ENCODE measurements around the gene INAVA. TPM values are rescaled to one million over a fixed set of nuclear protein-coding genes. Genes with fewer than 3 reads are reported as not detected.
A peak's percentile ranks its signal among the peaks of the same experiment; 100 is the strongest.

Gene INAVA
- total and polyA plus RNA-seq, 10 of the 15 experiments (the other 5 are each of a cell fraction or from before 2014, with no cell fraction given), result 3.6 to 15.4 (median 9.5) TPM

DNA sequence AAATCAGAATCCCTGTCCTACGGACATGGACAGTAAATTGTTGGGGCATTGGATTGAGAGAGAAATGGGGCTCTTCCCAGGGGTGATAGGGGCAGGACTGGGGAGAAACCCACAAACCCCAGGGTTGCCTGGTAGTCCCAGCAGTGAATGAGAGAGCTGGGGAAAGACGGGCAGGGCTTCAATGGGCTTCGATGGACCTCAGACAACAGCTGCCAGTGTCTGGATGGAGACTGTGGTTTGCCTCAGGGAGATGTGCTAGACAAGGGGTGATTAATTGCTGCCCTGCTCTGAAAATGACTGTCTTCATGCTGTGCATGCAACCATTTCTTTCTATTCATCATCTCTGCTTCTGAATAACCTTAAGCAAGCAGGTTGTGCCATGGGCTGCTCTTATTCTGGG is 14.5 kb upstream of the INAVA start:
- Histone ChIP-seq H3K4me3 (no peak overlapping the region), H3K9me3 (replicated peaks; ENCODE audit: control insufficient read depth, insufficient read depth, low read length) (no peaks in the 10 kb centered on the region), H3K36me3 (ENCODE audit: control insufficient read depth in 2 of 2, insufficient read depth in 2 of 2, low read length in 1 of 2) (no peaks in the 10 kb centered on the region), H3K4me2 (ENCODE audit: control insufficient read depth, insufficient read depth) (no peak overlapping the region), H3K4me1 (ENCODE audit: control insufficient read depth, insufficient read depth, low read length) (peaks cover 13% of the 10 kb centered on the region), H3K27me3 (replicated peaks in 1 of 2; ENCODE audit: control insufficient read depth in 2 of 2, insufficient read depth in 2 of 2, low read length in 1 of 2) (no peaks in the 10 kb centered on the region), H4K20me1 (ENCODE audit: control insufficient read depth, insufficient read depth) (no peaks in the 10 kb centered on the region), H2AFZ (ENCODE audit: control insufficient read depth, low read depth, low read length) (no peak overlapping the region), H3K27ac (ENCODE audit: control insufficient read depth, insufficient read depth) (no peak overlapping the region), H3K9ac (ENCODE audit: control insufficient read depth, insufficient read depth, low read length) (no peak overlapping the region), H3K79me2 (ENCODE audit: control insufficient read depth, insufficient read depth, low read length) (no peaks in the 10 kb centered on the region)
- POLR2A ChIA-PET, result interaction anchor here (0.5 to 6.2 kb wide), 5 partner anchors 9 to 91 kb away, joined by 3 to 62 read pairs (median 22); no protein-coding TSS in a partner anchor
- SMC1A ChIA-PET (ENCODE audit: uncharacterized antibody, unreplicated experiment), result interaction anchor here (0.6 to 9.4 kb wide), 13 partner anchors 9 to 323 kb away, joined by 3 to 208 read pairs (median 4); no protein-coding TSS in a partner anchor
- FAIRE-seq, result peak; percentile 83
- DNase-seq (ENCODE audit: low read depth, low spot score), result peak; percentile 77
- ATAC-seq, result peak; percentile 77
- no TSS peak for BruUV-seq (replicated peaks)
- intact Hi-C loops (cut with micrococcal nuclease; ENCODE audit: unreplicated experiment), result loop anchor here (2.0 kb wide), 1 partner anchor 13 kb away; no protein-coding TSS in a partner anchor
- RAD21 ChIA-PET (ENCODE audit: unreplicated experiment), result interaction anchor here (0.9 to 7.9 kb wide), 9 partner anchors 10 to 253 kb away, joined by 5 to 111 read pairs (median 18); partner anchors contain the start of gene INAVA
- 23% methylated on average over 3 of the region's 3 CpGs for WGBS (ENCODE audit: insufficient coverage, insufficient replicate concordance, low lambda C conversion rate, missing lambda C conversion rate)
- in situ Hi-C loops (cut with MboI), result no loop called here
- CTCF ChIA-PET, result interaction anchor here (1.0 to 7.7 kb wide), 9 partner anchors 10 to 142 kb away, joined by 3 to 73 read pairs (median 4); no protein-coding TSS in a partner anchor
- TF ChIP-seq, protein P1, sequence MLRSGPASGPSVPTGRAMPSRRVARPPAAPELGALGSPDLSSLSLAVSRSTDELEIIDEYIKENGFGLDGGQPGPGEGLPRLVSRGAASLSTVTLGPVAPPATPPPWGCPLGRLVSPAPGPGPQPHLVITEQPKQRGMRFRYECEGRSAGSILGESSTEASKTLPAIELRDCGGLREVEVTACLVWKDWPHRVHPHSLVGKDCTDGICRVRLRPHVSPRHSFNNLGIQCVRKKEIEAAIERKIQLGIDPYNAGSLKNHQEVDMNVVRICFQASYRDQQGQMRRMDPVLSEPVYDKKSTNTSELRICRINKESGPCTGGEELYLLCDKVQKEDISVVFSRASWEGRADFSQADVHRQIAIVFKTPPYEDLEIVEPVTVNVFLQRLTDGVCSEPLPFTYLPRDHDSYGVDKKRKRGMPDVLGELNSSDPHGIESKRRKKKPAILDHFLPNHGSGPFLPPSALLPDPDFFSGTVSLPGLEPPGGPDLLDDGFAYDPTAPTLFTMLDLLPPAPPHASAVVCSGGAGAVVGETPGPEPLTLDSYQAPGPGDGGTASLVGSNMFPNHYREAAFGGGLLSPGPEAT (IDR thresholded peaks at IDR 0.05; ENCODE audit: low read depth), result peak; percentile 54; the same call in 1 of the 2 replicates
- TF ChIP-seq, protein P2, sequence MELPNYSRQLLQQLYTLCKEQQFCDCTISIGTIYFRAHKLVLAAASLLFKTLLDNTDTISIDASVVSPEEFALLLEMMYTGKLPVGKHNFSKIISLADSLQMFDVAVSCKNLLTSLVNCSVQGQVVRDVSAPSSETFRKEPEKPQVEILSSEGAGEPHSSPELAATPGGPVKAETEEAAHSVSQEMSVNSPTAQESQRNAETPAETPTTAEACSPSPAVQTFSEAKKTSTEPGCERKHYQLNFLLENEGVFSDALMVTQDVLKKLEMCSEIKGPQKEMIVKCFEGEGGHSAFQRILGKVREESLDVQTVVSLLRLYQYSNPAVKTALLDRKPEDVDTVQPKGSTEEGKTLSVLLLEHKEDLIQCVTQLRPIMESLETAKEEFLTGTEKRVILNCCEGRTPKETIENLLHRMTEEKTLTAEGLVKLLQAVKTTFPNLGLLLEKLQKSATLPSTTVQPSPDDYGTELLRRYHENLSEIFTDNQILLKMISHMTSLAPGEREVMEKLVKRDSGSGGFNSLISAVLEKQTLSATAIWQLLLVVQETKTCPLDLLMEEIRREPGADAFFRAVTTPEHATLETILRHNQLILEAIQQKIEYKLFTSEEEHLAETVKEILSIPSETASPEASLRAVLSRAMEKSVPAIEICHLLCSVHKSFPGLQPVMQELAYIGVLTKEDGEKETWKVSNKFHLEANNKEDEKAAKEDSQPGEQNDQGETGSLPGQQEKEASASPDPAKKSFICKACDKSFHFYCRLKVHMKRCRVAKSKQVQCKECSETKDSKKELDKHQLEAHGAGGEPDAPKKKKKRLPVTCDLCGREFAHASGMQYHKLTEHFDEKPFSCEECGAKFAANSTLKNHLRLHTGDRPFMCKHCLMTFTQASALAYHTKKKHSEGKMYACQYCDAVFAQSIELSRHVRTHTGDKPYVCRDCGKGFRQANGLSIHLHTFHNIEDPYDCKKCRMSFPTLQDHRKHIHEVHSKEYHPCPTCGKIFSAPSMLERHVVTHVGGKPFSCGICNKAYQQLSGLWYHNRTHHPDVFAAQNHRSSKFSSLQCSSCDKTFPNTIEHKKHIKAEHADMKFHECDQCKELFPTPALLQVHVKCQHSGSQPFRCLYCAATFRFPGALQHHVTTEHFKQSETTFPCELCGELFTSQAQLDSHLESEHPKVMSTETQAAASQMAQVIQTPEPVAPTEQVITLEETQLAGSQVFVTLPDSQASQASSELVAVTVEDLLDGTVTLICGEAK (IDR thresholded peaks at IDR 0.05; ENCODE audit: borderline replicate concordance), result no peak
- TF ChIP-seq, protein P3, sequence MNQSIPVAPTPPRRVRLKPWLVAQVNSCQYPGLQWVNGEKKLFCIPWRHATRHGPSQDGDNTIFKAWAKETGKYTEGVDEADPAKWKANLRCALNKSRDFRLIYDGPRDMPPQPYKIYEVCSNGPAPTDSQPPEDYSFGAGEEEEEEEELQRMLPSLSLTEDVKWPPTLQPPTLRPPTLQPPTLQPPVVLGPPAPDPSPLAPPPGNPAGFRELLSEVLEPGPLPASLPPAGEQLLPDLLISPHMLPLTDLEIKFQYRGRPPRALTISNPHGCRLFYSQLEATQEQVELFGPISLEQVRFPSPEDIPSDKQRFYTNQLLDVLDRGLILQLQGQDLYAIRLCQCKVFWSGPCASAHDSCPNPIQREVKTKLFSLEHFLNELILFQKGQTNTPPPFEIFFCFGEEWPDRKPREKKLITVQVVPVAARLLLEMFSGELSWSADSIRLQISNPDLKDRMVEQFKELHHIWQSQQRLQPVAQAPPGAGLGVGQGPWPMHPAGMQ (IDR thresholded peaks at IDR 0.05; ENCODE audit: borderline replicate concordance), result no peak
- TF ChIP-seq NBN (IDR thresholded peaks at IDR 0.05), result peak; percentile 88
- TF ChIP-seq STAT3 (IDR thresholded peaks at IDR 0.05; ENCODE audit: low read depth, low read length), result peak; percentile 48; the same call in 1 of the 2 replicates
- TF ChIP-seq JUND (IDR thresholded peaks at IDR 0.05; ENCODE audit: low read depth, low read length), result peak; percentile 92
- peak in 1 of 2 experiments; percentile 56; a peak in 1 of 4 replicates for TF ChIP-seq ETV6 (conservative IDR thresholded peaks at IDR 0.05 in 1 of 2, IDR thresholded peaks at IDR 0.05 in 1 of 2; ENCODE audit: borderline replicate concordance in 1 of 2, low read depth in 1 of 2)
- TF ChIP-seq TBL1XR1 (IDR thresholded peaks at IDR 0.05; ENCODE audit: low read depth, low read length), result peak; percentile 72; the same call in 1 of the 2 replicates
- TF ChIP-seq MXI1 (IDR thresholded peaks at IDR 0.05; ENCODE audit: low read depth, low read length), result 0 out of 2 replicates have a peak, but pooled peaks have one; percentile 3
- TF ChIP-seq, protein P4, sequence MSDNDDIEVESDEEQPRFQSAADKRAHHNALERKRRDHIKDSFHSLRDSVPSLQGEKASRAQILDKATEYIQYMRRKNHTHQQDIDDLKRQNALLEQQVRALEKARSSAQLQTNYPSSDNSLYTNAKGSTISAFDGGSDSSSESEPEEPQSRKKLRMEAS (IDR thresholded peaks at IDR 0.05; ENCODE audit: low read depth, low read length), result no peak
- TF ChIP-seq RCOR1 (conservative IDR thresholded peaks at IDR 0.05; ENCODE audit: low read depth, low read length), result no peak
- TF ChIP-seq KAT2A (conservative IDR thresholded peaks at IDR 0.05; ENCODE audit: control insufficient read depth, low read depth, low read length), result no peak
- no peak for TF ChIP-seq GABPA (IDR thresholded peaks at IDR 0.05; ENCODE audit: low read depth)
- TF ChIP-seq EZH2 (IDR thresholded peaks at IDR 0.05; ENCODE audit: borderline replicate concordance, control insufficient read depth, low read depth, low read length), result no peak
- no peak for TF ChIP-seq YBX1 (IDR thresholded peaks at IDR 0.05)
- no peak for TF ChIP-seq SMC3 (IDR thresholded peaks at IDR 0.05; ENCODE audit: borderline replicate concordance, low read length)

Measured in GM12878 (cell line).